ENCODE measurements around the gene PRDM10.

The PRDM10 gene

DNA sequence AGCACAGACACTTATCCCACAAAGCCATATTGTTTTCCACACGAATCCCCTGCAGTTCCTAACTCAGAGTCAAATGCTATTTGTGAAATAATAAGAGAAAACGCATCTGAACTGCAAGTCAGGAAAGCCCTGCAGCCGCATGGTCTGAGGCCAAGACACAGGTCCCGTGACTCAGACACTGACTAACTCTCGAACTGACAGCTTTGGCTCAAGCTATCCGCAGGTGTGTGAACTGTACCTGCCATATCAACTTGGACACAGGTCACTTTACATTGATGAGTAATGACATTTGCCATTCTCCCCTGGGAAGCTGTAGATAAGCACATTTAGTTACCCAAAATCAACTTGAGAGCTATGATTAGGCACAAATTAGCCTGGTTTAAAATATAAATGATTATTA, 72.3 kb downstream of the PRDM10 start:
- H3K4me3 ChIP-seq (ENCODE audit: low read depth, low read length): no peak overlapping the region
- DNase-seq (ENCODE audit: low read depth): no peak
- TF ChIP-seq, protein P1, sequence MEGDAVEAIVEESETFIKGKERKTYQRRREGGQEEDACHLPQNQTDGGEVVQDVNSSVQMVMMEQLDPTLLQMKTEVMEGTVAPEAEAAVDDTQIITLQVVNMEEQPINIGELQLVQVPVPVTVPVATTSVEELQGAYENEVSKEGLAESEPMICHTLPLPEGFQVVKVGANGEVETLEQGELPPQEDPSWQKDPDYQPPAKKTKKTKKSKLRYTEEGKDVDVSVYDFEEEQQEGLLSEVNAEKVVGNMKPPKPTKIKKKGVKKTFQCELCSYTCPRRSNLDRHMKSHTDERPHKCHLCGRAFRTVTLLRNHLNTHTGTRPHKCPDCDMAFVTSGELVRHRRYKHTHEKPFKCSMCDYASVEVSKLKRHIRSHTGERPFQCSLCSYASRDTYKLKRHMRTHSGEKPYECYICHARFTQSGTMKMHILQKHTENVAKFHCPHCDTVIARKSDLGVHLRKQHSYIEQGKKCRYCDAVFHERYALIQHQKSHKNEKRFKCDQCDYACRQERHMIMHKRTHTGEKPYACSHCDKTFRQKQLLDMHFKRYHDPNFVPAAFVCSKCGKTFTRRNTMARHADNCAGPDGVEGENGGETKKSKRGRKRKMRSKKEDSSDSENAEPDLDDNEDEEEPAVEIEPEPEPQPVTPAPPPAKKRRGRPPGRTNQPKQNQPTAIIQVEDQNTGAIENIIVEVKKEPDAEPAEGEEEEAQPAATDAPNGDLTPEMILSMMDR (IDR thresholded peaks at IDR 0.05; ENCODE audit: low read depth, low read length, missing control alignments): no peak

- TF ChIP-seq, protein P1 (IDR thresholded peaks at IDR 0.05; ENCODE audit: low read depth, low read length, missing control alignments): no peak
- DNase-seq (ENCODE audit: low read depth): no peak
- no peak overlapping the region for H3K4me3 ChIP-seq (ENCODE audit: low read depth, low read length)
Measured at GRCh38 chr11:129929721-129930120, 72.9 kb downstream of the PRDM10 start.

DNA sequence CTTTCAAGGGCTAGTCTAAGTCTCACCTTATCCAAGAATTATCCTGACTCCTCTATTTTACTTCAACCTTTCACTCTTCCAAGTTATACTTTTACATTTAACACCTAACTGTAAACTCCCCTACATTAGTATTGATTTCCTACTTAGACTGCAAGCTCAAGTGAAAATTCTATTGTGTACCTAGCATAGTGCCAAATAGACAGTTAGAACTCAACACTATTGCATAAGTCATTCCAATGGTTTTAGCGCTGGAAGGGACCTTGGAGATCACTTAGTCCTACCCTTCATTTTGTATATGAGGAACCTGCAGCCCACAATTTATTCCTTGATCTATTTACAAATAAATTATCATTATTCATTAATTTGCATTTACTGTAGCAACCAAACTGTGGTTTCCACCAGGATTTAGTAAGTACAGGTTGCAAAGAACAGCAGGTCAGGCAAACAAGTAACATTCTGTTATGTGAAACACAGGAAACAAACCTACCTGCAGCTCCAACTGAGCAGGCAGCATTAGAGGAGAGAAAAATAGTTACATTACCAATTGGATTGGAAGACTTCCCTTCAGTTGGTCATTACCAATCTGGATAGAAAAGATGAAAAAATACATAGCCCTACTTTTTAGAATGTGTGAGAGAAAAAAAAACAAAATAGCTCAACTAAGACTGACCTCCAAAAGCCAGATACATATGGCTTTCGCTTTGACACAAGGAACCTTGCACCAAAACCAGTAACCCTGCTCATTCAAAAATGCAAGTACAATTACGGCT, 73.5 kb downstream of the PRDM10 start:
- H3K4me3 ChIP-seq (ENCODE audit: low read depth, low read length): no peak overlapping the region
- DNase-seq (ENCODE audit: low read depth): no peak
- TF ChIP-seq, protein P1 (IDR thresholded peaks at IDR 0.05; ENCODE audit: low read depth, low read length, missing control alignments): no peak

- TF ChIP-seq, protein P1 (IDR thresholded peaks at IDR 0.05; ENCODE audit: low read depth, low read length, missing control alignments): no peak
- DNase-seq (ENCODE audit: low read depth): no peak
- no peak overlapping the region for H3K4me3 ChIP-seq (ENCODE audit: low read depth, low read length)
Measured at GRCh38 chr11:129922674-129923073, 80.0 kb downstream of the PRDM10 start.

DNA sequence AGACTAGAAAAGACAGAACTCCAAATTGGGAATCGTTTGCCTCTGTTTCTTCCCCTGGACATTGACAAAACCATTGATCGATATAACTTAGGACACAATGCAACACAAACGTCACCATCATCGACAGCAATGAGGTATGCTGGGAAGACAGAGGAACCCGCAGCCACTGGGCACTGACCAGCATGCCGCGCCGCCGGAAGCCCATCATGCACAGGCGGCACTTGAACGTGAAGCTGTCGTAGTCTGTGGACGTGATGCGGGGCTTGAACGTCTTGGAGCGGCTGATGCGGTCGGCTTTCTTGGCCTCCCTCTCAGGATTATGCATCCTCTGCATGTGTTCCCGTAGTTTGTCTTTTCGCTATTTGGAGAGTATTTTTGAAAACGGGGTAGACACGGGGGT, 84.3 kb downstream of the PRDM10 start:
- TF ChIP-seq, protein P1 (IDR thresholded peaks at IDR 0.05; ENCODE audit: low read depth, low read length, missing control alignments): no peak
- no peak for DNase-seq (ENCODE audit: low read depth)
- H3K4me3 ChIP-seq (ENCODE audit: low read depth, low read length): no peak overlapping the region

DNA sequence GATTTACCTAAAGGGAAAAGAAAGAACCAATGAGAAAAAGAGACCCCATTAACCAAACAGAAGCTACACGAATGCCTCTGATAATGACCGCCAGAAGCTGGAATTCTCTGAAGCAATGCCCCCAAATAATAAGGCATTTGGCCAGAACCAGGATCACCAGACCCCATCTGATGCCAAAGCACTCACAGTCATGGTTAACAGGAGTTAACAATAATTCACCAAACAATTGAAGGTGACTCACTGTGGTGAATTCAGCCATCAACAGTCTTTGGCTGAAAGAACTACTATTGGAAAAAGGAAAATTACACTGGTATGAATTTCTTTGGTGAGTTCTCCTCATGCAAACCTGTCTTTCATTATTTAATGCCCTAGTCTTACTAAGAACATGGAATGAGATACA, 85.4 kb downstream of the PRDM10 start:
- no peak for DNase-seq (ENCODE audit: low read depth)
- no peak overlapping the region for H3K4me3 ChIP-seq (ENCODE audit: low read depth, low read length)
- TF ChIP-seq, protein P1 (IDR thresholded peaks at IDR 0.05; ENCODE audit: low read depth, low read length, missing control alignments): no peak

GRCh38 chr11:129911298-129911697, 91.3 kb downstream of the PRDM10 start:
- H3K4me3 ChIP-seq (ENCODE audit: low read depth, low read length): no peak overlapping the region
- DNase-seq (ENCODE audit: low read depth): no peak
- TF ChIP-seq, protein P1 (IDR thresholded peaks at IDR 0.05; ENCODE audit: low read depth, low read length, missing control alignments): no peak
